Thoracic aorta endothelial cell (primary cell): ENCODE measurements around the gene WBP4. TPM values are rescaled to one million over a fixed set of nuclear protein-coding genes. Genes with fewer than 3 reads are reported as not detected.

Experiments used
- small RNA-seq: library from RNA; depleted of rRNA; stranded (forward); fragments of <200 nt; gene quantifications from one replicate; pipeline ENCODE3, GENCODE V24; 2012
- total RNA-seq: library from RNA; depleted of rRNA; stranded (reverse); fragments of >200 nt; gene quantifications from 2 replicates; pipeline ENCODE4 v1.2.3, GENCODE V29; 2012

The WBP4 gene, protein sequence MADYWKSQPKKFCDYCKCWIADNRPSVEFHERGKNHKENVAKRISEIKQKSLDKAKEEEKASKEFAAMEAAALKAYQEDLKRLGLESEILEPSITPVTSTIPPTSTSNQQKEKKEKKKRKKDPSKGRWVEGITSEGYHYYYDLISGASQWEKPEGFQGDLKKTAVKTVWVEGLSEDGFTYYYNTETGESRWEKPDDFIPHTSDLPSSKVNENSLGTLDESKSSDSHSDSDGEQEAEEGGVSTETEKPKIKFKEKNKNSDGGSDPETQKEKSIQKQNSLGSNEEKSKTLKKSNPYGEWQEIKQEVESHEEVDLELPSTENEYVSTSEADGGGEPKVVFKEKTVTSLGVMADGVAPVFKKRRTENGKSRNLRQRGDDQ
- 10.3 and 11.0 TPM in 2 replicates for total RNA-seq

DNA sequence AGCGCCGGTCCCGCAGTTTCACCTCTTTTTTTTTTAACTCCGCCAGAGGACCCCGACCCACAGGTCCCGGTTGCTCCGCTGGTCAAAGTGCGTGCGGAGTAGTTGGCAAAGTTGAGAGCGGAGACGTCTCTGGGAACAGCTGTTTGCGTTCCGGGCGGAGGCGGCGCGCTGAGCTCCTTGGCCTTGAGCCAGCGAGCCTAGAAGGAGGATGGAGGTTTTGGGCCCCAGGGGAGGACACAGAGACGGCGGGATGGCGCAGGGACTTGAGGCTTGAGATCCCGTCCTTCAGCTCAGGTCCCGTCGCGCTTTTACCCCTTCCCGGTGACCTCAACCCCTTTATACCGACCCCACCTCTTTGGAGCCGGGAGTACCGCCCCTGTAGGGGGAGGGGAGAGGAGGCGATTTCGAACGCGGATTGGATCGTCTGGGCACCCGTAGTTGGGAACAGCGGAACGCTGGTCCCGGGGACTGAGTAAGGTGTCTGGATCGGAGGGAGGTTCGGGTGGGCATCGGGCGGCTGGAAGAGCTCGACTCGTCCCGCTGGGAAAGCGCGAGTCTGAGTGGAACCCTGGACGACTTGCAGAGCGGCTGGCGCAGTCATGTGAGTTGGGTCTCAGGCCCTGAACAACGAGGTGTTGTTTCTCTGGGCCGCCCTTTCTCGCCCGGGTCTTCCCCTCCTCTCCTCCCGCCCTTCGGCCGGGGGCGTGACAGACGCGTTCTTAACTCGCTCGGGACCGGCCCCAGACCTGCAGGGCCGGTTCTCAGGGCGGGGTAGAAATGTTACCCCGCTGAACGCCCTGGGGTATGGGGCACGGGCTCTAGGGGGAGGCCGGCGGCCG, at the start of gene WBP4:
Gene WBP4, plus strand, starts transcription at position 435 of the 839 bp plus-strand sequence. Its CDS starts 165 bp downstream, at position 600.

DNA sequence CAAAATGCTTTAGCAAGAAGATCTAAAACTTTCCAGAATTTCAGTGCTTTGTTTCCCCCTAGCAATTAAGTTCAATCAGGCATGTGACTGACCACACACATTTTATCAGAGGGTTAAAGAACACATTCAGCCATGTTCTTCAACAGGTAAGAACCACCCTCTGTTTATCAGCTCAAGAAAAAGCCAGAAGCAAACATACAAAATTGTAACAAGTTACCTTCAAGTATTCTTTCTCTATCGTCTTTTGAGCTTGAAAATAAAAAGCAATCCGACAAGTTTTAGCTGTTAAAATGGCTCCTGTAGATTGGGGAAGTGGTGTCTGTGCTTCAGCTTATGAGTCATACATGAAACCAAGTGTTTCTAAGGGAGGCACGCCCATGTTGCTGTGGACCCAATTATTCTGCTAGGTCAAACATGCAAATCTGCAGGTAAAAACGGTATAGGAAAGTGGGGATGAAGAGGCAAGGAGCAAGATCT, 42.3 kb upstream of the WBP4 start, which contains the start of gene ELF1:
Gene ELF1, minus strand, starts transcription at position 306 of the 477 bp plus-strand sequence. CDS start 37,262 bp downstream, outside the sequence.

GRCh38 chr13:41132512-41133152, 71.3 kb downstream of the WBP4 start, which contains the start of gene KBTBD6:
KBTBD6 (minus strand) TSS chr13:41132802; CDS start chr13:41132511, 291 bp downstream.

Small RNA genes within 50 kb of the gene (small RNA-seq; reads per million reads assigned to genes)
- gene MIR3168 (not detected), gene RN7SL597P (not detected)

Other genes with a start within 250 kb of the WBP4 start
- gene ELF1, start 42.2 kb upstream of the WBP4 start, total RNA-seq: 85.9 and 92.4 TPM in 2 replicates
- 12.5 and 14.3 TPM in 2 replicates for gene KBTBD6, start 71.3 kb downstream of the WBP4 start, total RNA-seq
- gene KBTBD7, start 133.1 kb downstream of the WBP4 start, total RNA-seq: 5.2 and 6.2 TPM in 2 replicates
- 16.4 and 18.1 TPM in 2 replicates for gene MTRF1, start 202.1 kb downstream of the WBP4 start, total RNA-seq
- 23.0 and 30.9 TPM in 2 replicates for gene NAA16, start 249.8 kb downstream of the WBP4 start, total RNA-seq